OCI-LY7 (cell line): ENCODE results near the gene ARL4A. TPM values are rescaled to one million over a fixed set of nuclear protein-coding genes. Genes with fewer than 3 reads are reported as not detected.
"Not testable (repeated sequence)": the region's sequence is repeated elsewhere in the genome, so short reads cannot be mapped to it uniquely, and the experiment has no call there.

Experiments
- BruUV-seq: library from RNA; stranded (reverse); fragments of 400-500 nt; replicated peaks from 2 replicates; lab custom pipeline; 2021; lab: Mats Ljungman, UMichigan
- CTCF ChIA-PET: fragments of 300-600 bp; sonication (Branson Sonifier 250); formaldehyde crosslinking; loops from one replicate; lab custom pipeline; 2022; ENCODE audit warnings: antibody characterized with exemption; ENCODE audit not compliant: unreplicated experiment; lab: Charles Lee
- POLR2A ChIA-PET: fragments of 300-600 bp; sonication (Branson Sonifier 250); formaldehyde crosslinking; loops from one replicate; lab custom pipeline; 2022; ENCODE audit warnings: antibody characterized with exemption; lab: Charles Lee
- DNase-seq: peaks from one replicate; pipeline ENCODE4 v3.0.0-alpha.2; 2015; ENCODE audit warnings: low spot score
- H2AFZ ChIP-seq: fragments of 200-600 bp; sonication (generic), shearing (Covaris generic); 2 replicates; pipeline ENCODE4 v1.6.1; 2014; ENCODE audit warnings: mild to moderate bottlenecking, antibody characterized with exemption, low read length, moderate library complexity
- H3K27ac ChIP-seq: fragments of 200-600 bp; sonication (generic); 2 replicates; pipeline ENCODE4 v1.5.1; 2014; ENCODE audit warnings: mixed run types, low read depth, mild to moderate bottlenecking, moderate library complexity, low read length, inconsistent platforms; ENCODE audit not compliant: poor library complexity, severe bottlenecking
- H3K36me3 ChIP-seq: fragments of 200-600 bp; sonication (generic); 2 replicates; pipeline ENCODE4 v1.6.1; 2014; ENCODE audit warnings: mild to moderate bottlenecking, antibody characterized with exemption, low read length, moderate library complexity, mixed read lengths; ENCODE audit not compliant: insufficient read depth
- H3K4me1 ChIP-seq: fragments of 200-600 bp; sonication (generic); 2 replicates; pipeline ENCODE4 v1.5.1; 2014; ENCODE audit warnings: mild to moderate bottlenecking, low read length; ENCODE audit not compliant: insufficient read depth, poor library complexity, severe bottlenecking
- H3K4me2 ChIP-seq: fragments of 200-600 bp; sonication (generic); 2 replicates; pipeline ENCODE4 v1.6.1; 2014; ENCODE audit warnings: mild to moderate bottlenecking, low read length
- H3K4me3 ChIP-seq: fragments of 200-600 bp; sonication (generic); 2 replicates; pipeline ENCODE4 v1.5.1; 2014; ENCODE audit warnings: mild to moderate bottlenecking, low read depth, low read length; ENCODE audit not compliant: poor library complexity, severe bottlenecking
- H3K79me2 ChIP-seq: fragments of 200-600 bp; sonication (generic); 2 replicates; pipeline ENCODE4 v1.6.1; 2016; ENCODE audit warnings: low read depth, mild to moderate bottlenecking, low read length, moderate library complexity, mixed read lengths; ENCODE audit not compliant: insufficient read depth
- H3K9me2 ChIP-seq: fragments of 200-600 bp; sonication (generic); 2 replicates; pipeline ENCODE4 v1.6.1; 2016; ENCODE audit warnings: mild to moderate bottlenecking, low read length, mixed read lengths; ENCODE audit not compliant: insufficient read depth
- H3K9me3 ChIP-seq: fragments of 200-600 bp; sonication (generic); 2 replicates; pipeline ENCODE4 v1.6.1; 2014; ENCODE audit warnings: mild to moderate bottlenecking, mixed run types, low read length, mixed read lengths
- H4K20me1 ChIP-seq: fragments of 200-600 bp; sonication (generic); 2 replicates; pipeline ENCODE4 v1.6.1; 2014; ENCODE audit warnings: mild to moderate bottlenecking, antibody characterized with exemption, low read length, moderate library complexity, mixed read lengths; ENCODE audit not compliant: insufficient read depth
- EZH2phosphoT487 ChIP-seq: fragments of 200-600 bp; sonication (generic); IDR thresholded peaks from 2 replicates; pipeline ENCODE4 v1.6.1; 2018; ENCODE audit warnings: low read depth, borderline replicate concordance, mild to moderate bottlenecking, mixed run types, antibody characterized with exemption, low read length, moderate library complexity, mixed read lengths
- intact Hi-C: fragments of 100-400 bp; cut with micrococcal nuclease; formaldehyde crosslinking; loops from one replicate; pipeline ENCODE4 v1.10.0; 2022; ENCODE audit not compliant: unreplicated experiment
- total RNA-seq, 2 experiments: library from RNA; depleted of rRNA in 1 of 2; stranded (reverse); fragments of >200 nt in 1 of 2; shearing (Covaris generic) in 1 of 2; gene quantifications; 2 replicates each; pipeline ENCODE4 v1.2.3, GENCODE V29; 2014 to 2022
- TF ChIP-seq, protein P1 (sequence below): fragments of 200-600 bp; sonication (generic); conservative IDR thresholded peaks from 2 replicates; pipeline ENCODE4 v1.5.1; 2014; ENCODE audit warnings: mild to moderate bottlenecking, antibody characterized with exemption, low read length, moderate library complexity, mixed read lengths

ARL4A gene
- total RNA-seq, 2 experiments from 2014 or later: 5.5 to 10.1 TPM

DNA sequence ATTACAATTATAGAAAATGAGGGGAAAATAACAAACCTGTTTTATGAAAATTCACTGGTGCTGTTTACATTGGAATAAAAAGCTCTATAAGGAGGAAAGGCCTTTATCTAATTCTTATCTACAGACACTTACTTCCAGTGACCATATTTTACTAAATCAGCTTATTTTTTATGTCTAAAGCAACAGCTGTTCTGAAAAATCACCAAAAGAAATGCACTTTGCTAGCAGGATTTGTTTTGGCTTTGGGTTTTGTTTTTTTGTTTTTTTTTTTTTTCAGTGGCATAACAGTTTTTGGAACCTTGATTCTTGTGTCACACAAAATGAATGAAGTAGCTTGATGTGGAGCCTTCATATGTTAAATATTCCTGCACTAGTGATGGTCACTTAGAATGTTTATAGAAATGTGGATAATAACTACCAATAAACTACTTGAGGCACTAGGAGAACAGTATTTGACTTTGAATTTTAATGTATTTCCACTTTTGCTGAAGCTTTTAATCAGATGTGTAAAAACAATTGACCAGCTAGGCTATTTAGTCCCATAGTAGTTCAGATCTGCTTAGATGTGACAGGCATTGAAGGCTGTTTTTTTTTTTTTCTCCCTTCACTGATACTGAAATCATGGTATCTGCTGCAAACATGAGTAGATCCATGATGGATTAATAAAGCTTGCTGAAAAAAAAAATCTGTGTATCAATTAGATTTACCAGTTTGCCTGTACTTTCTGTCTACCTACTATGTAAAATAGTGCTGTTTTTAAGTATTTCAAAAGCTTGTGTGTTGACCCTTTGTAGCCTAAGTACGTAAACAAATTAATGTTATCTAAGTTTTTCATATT, 2.8 kb downstream of the ARL4A start:
- peaks cover 14% of the 10 kb centered on the region for H3K4me1 ChIP-seq
- BruUV-seq: no TSS peak
- TF ChIP-seq, protein P1, sequence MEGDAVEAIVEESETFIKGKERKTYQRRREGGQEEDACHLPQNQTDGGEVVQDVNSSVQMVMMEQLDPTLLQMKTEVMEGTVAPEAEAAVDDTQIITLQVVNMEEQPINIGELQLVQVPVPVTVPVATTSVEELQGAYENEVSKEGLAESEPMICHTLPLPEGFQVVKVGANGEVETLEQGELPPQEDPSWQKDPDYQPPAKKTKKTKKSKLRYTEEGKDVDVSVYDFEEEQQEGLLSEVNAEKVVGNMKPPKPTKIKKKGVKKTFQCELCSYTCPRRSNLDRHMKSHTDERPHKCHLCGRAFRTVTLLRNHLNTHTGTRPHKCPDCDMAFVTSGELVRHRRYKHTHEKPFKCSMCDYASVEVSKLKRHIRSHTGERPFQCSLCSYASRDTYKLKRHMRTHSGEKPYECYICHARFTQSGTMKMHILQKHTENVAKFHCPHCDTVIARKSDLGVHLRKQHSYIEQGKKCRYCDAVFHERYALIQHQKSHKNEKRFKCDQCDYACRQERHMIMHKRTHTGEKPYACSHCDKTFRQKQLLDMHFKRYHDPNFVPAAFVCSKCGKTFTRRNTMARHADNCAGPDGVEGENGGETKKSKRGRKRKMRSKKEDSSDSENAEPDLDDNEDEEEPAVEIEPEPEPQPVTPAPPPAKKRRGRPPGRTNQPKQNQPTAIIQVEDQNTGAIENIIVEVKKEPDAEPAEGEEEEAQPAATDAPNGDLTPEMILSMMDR: no peak
- no peak for TF ChIP-seq EZH2phosphoT487
- H3K36me3 ChIP-seq: no peaks in the 10 kb centered on the region
- intact Hi-C loops: no loop called here
- POLR2A ChIA-PET: interaction anchor here (0.5 to 1.2 kb wide), 11 partner anchors 9 to 714 kb away, joined by 3 to 6 read pairs (median 3); no protein-coding TSS in a partner anchor
- CTCF ChIA-PET: no interaction called here
- no peaks in the 10 kb centered on the region for H3K9me2 ChIP-seq
- no peak for DNase-seq
- H2AFZ ChIP-seq: no peak overlapping the region
- H3K4me3 ChIP-seq: no peak overlapping the region
- no peak overlapping the region for H3K4me2 ChIP-seq
- H3K79me2 ChIP-seq: peaks cover 8% of the 10 kb centered on the region
- H3K27ac ChIP-seq: no peak overlapping the region
- H3K9me3 ChIP-seq: no peaks in the 10 kb centered on the region; the same call in 1 of the 2 replicates
- H4K20me1 ChIP-seq: 0 out of 2 replicates have a peak, but pooled peaks cover 5% of the 10 kb centered on the region

DNA sequence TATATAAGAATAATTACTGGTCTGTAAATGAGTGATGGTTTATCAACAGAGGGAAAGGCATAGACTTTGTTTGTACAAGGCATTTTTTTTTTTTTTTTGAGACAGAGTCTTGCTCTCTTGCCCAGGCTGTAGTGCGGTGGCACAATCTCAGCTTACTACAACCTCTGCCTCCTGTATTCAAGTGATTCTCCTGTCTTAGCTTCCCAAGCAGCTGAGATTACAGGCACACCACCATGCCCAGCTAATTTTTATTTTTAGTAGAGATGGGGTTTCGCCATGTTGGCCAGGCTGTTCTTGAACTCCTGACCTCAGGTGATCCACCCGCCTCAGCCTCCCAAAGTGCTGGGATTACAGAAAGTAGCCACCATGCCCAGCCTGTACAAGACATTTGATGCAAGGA, 4.0 kb downstream of the ARL4A start:
- H3K36me3 ChIP-seq, H3K4me3 ChIP-seq, CTCF ChIA-PET, intact Hi-C loops, H2AFZ ChIP-seq, BruUV-seq, H3K27ac ChIP-seq, H3K79me2 ChIP-seq, H4K20me1 ChIP-seq, H3K9me3 ChIP-seq, H3K9me2 ChIP-seq, H3K4me1 ChIP-seq, H3K4me2 ChIP-seq, DNase-seq: not testable (repeated sequence)
- POLR2A ChIA-PET: interaction anchor here (0.5 kb wide), 1 partner anchor 1873 kb away, joined by 4 read pairs; no protein-coding TSS in a partner anchor

DNA sequence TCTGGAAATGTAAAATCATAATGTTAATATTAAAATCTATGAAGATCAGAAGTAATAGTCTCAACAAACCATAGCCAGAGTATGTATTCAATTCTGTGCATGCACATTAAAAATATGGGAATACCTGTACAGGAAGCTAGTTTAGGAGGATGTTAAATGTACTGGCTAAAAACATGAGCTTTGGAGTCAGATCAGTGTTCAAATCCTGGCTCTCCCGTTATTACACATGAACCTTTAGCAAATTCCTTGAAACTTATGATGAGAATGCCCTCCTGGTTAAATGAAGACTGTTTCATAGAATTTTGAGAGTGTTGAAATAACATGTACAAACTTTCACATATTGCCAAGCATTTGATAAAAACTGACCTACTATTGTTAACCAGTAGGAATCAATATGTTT, 4.6 kb downstream of the ARL4A start:
- H3K9me3 ChIP-seq: no peaks in the 10 kb centered on the region
- H3K4me1 ChIP-seq: peaks cover 7% of the 10 kb centered on the region
- ChIA-PET POLR2A (no interaction called here), CTCF (no interaction called here)
- DNase-seq: no peak
- H3K4me2 ChIP-seq: no peak overlapping the region
- H3K27ac ChIP-seq: no peak overlapping the region
- peaks cover 8% of the 10 kb centered on the region for H3K79me2 ChIP-seq
- H3K4me3 ChIP-seq: no peak overlapping the region
- H4K20me1 ChIP-seq: 0 out of 2 replicates have a peak, but pooled peaks cover 5% of the 10 kb centered on the region
- BruUV-seq: no TSS peak
- H3K9me2 ChIP-seq: no peaks in the 10 kb centered on the region
- intact Hi-C loops: no loop called here
- H3K36me3 ChIP-seq: no peaks in the 10 kb centered on the region
- TF ChIP-seq EZH2phosphoT487: no peak
- TF ChIP-seq, protein P1: no peak
- no peak overlapping the region for H2AFZ ChIP-seq
